ENCODE data around the gene ITSN1.

- TF ChIP-seq CTCF (IDR thresholded peaks at IDR 0.05; ENCODE audit: poor library complexity, severe bottlenecking): no peak
- no peak for TF ChIP-seq EZH2 (IDR thresholded peaks at IDR 0.05; ENCODE audit: borderline replicate concordance, insufficient read depth, low read length, poor library complexity, severe bottlenecking)
- TF ChIP-seq EP300 (conservative IDR thresholded peaks at IDR 0.05; ENCODE audit: poor library complexity, severe bottlenecking): no peak
- no peak for TF ChIP-seq RAD21 (conservative IDR thresholded peaks at IDR 0.05)
- TF ChIP-seq SMC3 (conservative IDR thresholded peaks at IDR 0.05; ENCODE audit: poor library complexity): no peak
- TF ChIP-seq TAF1 (IDR thresholded peaks at IDR 0.05; ENCODE audit: low read depth): no peak
- TF ChIP-seq POLR2AphosphoS5 (IDR thresholded peaks at IDR 0.05): no peak
- TF ChIP-seq REST (IDR thresholded peaks at IDR 0.05; ENCODE audit: borderline replicate concordance): no peak
These were observed 44.2 kb upstream of the ITSN1 start for GRCh38 chr21:33598051-33598450.
